WI38 (cell line): Measurements from ENCODE around the gene FAF1.
"Not testable (repeated sequence)": the region's sequence is repeated elsewhere in the genome, so short reads cannot be mapped to it uniquely, and the experiment has no call there.

ENCODE experiments used
- H3K4me3 ChIP-seq: 2 replicates; pipeline ENCODE4 v1.5.1; 2011; ENCODE audit warnings: low read depth, mild to moderate bottlenecking, control low read depth, low read length
- CTCF ChIP-seq: IDR thresholded peaks from 2 replicates; pipeline ENCODE4 v1.5.1; 2012; ENCODE audit warnings: low read depth, mild to moderate bottlenecking, control low read depth, low read length

FAF1 gene

GRCh38 chr1:50959303-50959912, 659 bp downstream of the FAF1 start:
- H3K4me3 ChIP-seq, result peak overlapping the region; percentile 88
- TF ChIP-seq CTCF, result no peak

- no peak overlapping the region for H3K4me3 ChIP-seq
- no peak for TF ChIP-seq CTCF
Measured at GRCh38 chr1:50955116-50955515, 5.0 kb downstream of the FAF1 start.

GRCh38 chr1:50952566-50952965, 7.5 kb downstream of the FAF1 start:
- not testable (repeated sequence) for H3K4me3 ChIP-seq

- no peak for TF ChIP-seq CTCF
- no peak overlapping the region for H3K4me3 ChIP-seq
Measured at GRCh38 chr1:50950396-50950795, 9.7 kb downstream of the FAF1 start.

GRCh38 chr1:50949286-50949982, 10.6 kb downstream of the FAF1 start:
- H3K4me3 ChIP-seq, result no peak overlapping the region
- TF ChIP-seq CTCF, result no peak

GRCh38 chr1:50942334-50942733, 17.7 kb downstream of the FAF1 start:
- no peak for TF ChIP-seq CTCF
- H3K4me3 ChIP-seq, result no peak overlapping the region

- no peak overlapping the region for H3K4me3 ChIP-seq
- TF ChIP-seq CTCF, result no peak
Measured at GRCh38 chr1:50940291-50940690, 19.8 kb downstream of the FAF1 start.

- no peak for TF ChIP-seq CTCF
- H3K4me3 ChIP-seq, result no peak overlapping the region
Measured at GRCh38 chr1:50936321-50936720, 23.7 kb downstream of the FAF1 start.

GRCh38 chr1:50935276-50935675, 24.8 kb downstream of the FAF1 start:
- H3K4me3 ChIP-seq, result not testable (repeated sequence)
